HEK293T (cell line): ENCODE measurements around the gene DENND11.
"Not testable (repeated sequence)": the region's sequence is repeated elsewhere in the genome, so short reads cannot be mapped to it uniquely, and the experiment has no call there.

Experiments
- CTCF ChIA-PET: fragments of 350-600 bp; formaldehyde crosslinking; extraction: SDS; loops from one replicate; lab custom pipeline; 2021; ENCODE audit warnings: antibody characterized with exemption, inconsistent platforms; lab: Yijun Ruan, JAX
- POLR2A ChIA-PET: fragments of 350-600 bp; formaldehyde crosslinking; extraction: SDS; loops from one replicate; lab custom pipeline; 2020; ENCODE audit warnings: antibody characterized with exemption, inconsistent platforms; lab: Yijun Ruan, JAX
- DNase-seq: peaks from one replicate; pipeline ENCODE4 v3.0.0; 2012; ENCODE audit warnings: mixed read lengths; ENCODE audit errors: extremely low spot score
- ARNT ChIP-seq: fragments of 450-650 bp; IDR thresholded peaks from 2 replicates; pipeline ENCODE4 v1.6.1; 2017; ENCODE audit warnings: mild to moderate bottlenecking
- BHLHE40 ChIP-seq: fragments of 450-650 bp; IDR thresholded peaks from 2 replicates; pipeline ENCODE4 v1.6.1; 2016; ENCODE audit warnings: mild to moderate bottlenecking, moderate library complexity, borderline replicate concordance
- CTBP1 ChIP-seq: fragments of 450-650 bp; IDR thresholded peaks from 2 replicates; pipeline ENCODE4 v1.6.1; 2016; ENCODE audit warnings: borderline replicate concordance
- ELF4 ChIP-seq: fragments of 450-650 bp; IDR thresholded peaks from 2 replicates; pipeline ENCODE4 v1.6.1; 2017; ENCODE audit warnings: antibody characterized with exemption
- FOXA1 ChIP-seq: fragments of 450-650 bp; IDR thresholded peaks from 2 replicates; pipeline ENCODE4 v1.6.1; 2016; ENCODE audit warnings: mild to moderate bottlenecking
- FOXK2 ChIP-seq: fragments of 450-650 bp; IDR thresholded peaks from 2 replicates; pipeline ENCODE4 v1.6.1; 2016; ENCODE audit warnings: mild to moderate bottlenecking
- FOXM1 ChIP-seq: fragments of 450-650 bp; IDR thresholded peaks from 2 replicates; pipeline ENCODE4 v1.6.1; 2017; ENCODE audit warnings: mild to moderate bottlenecking, borderline replicate concordance
- HDGF ChIP-seq: fragments of 450-650 bp; IDR thresholded peaks from 2 replicates; pipeline ENCODE4 v1.6.1; 2017; ENCODE audit warnings: antibody characterized with exemption, borderline replicate concordance
- L3MBTL2 ChIP-seq: fragments of 450-650 bp; conservative IDR thresholded peaks from 2 replicates; pipeline ENCODE4 v1.6.1; 2016; ENCODE audit warnings: mild to moderate bottlenecking
- LEF1 ChIP-seq: fragments of 450-650 bp; IDR thresholded peaks from 2 replicates; pipeline ENCODE4 v1.6.1; 2017; ENCODE audit warnings: mild to moderate bottlenecking, borderline replicate concordance
- NFRKB ChIP-seq: fragments of 450-650 bp; IDR thresholded peaks from 2 replicates; pipeline ENCODE4 v1.6.1; 2016; ENCODE audit warnings: mild to moderate bottlenecking, moderate library complexity
- SP1 ChIP-seq: fragments of 450-650 bp; IDR thresholded peaks from 2 replicates; pipeline ENCODE4 v1.6.1; 2017
- SUZ12 ChIP-seq: fragments of 450-650 bp; IDR thresholded peaks from 2 replicates; pipeline ENCODE4 v1.6.1; 2016; ENCODE audit warnings: mild to moderate bottlenecking
- TARDBP ChIP-seq: fragments of 450-650 bp; IDR thresholded peaks from 2 replicates; pipeline ENCODE4 v1.6.1; 2016
- ZNF384 ChIP-seq: fragments of 450-650 bp; IDR thresholded peaks from 2 replicates; pipeline ENCODE4 v1.6.1; 2016
- TF ChIP-seq, protein P1 (sequence below): fragments of 450-650 bp; IDR thresholded peaks from 2 replicates; pipeline ENCODE4 v1.6.1; 2016

The DENND11 gene

DNA sequence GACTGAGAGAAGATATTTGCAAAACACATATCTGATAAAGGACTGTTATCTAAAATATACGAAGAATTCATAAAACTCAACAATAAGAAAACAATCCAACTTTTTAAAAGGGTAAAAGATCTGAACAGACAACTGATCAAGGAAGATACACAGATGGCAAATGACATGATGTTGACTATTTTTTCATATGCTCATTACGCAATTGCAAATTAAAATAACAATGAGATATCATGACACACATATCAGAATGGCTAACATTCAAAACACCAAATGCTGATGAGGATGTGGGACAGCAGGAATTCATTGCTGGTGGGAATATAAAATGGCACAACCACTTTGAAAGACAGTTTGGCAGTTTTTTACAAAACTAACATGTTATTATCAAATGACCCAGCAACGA lies 8.9 kb downstream of the DENND11 start:
- TF ChIP-seq NFRKB (no peak), HDGF (no peak)
- TF ChIP-seq, protein P1, sequence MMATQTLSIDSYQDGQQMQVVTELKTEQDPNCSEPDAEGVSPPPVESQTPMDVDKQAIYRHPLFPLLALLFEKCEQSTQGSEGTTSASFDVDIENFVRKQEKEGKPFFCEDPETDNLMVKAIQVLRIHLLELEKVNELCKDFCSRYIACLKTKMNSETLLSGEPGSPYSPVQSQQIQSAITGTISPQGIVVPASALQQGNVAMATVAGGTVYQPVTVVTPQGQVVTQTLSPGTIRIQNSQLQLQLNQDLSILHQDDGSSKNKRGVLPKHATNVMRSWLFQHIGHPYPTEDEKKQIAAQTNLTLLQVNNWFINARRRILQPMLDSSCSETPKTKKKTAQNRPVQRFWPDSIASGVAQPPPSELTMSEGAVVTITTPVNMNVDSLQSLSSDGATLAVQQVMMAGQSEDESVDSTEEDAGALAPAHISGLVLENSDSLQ = no peak
- CTCF ChIA-PET = no interaction called here
- POLR2A ChIA-PET = interaction anchor here (2.0 kb wide), 1 partner anchor 10 kb away, joined by 5 read pairs; the partner anchor contains the start of gene DENND11
- no peak for DNase-seq

DNA sequence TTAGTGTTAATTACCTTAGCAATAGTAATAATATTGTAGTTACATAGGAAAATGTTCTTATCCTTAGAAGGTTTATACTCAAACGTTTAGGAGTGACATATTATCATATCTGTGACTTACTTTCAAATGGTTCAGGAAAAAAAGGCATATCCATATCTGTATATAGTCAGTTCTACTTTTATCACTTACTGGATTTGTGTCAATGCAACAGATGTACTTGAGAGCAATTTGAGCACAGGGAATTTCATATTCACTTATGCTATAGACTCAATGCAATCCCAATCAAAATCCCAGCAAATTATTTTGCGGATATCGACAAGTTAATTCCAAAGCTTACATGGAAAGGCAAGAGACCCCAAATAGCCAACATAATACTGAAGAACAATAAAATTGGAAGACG lies 10.0 kb downstream of the DENND11 start:
- TF ChIP-seq FOXK2 (no peak), SUZ12 (no peak), ZNF384 (no peak), TARDBP (no peak), FOXM1 (no peak), ELF4 (no peak), HDGF (no peak), SP1 (no peak), NFRKB (no peak), BHLHE40 (no peak), CTBP1 (no peak), L3MBTL2 (no peak), FOXA1 (no peak)
- TF ChIP-seq, protein P1 = no peak
- POLR2A ChIA-PET = no interaction called here
- CTCF ChIA-PET = no interaction called here
- DNase-seq = no peak

DNA sequence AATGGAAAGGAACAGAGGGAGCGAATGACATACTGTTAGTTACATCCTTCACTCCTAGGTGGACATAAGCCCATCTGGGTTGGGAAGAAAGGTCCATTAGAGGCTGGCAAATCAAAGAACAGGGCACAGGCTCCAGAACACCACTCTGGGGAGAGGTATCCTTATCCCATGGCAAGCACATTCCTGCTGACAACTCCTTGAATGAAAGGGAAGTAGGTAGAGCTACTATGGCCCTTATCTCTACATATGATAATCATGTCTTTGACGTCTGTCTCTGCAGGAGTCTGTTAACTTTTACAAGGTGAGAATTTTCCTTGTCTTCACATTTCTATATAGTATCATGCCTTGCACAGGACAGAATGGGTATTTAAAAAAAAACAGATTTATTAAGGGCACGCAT lies 10.4 kb downstream of the DENND11 start:
- DNase-seq = no peak
- ChIA-PET POLR2A (no interaction called here), CTCF (no interaction called here)
- TF ChIP-seq NFRKB (no peak), L3MBTL2 (no peak), FOXK2 (no peak), TARDBP (no peak), CTBP1 (no peak)
- TF ChIP-seq, protein P1 = no peak

DNA sequence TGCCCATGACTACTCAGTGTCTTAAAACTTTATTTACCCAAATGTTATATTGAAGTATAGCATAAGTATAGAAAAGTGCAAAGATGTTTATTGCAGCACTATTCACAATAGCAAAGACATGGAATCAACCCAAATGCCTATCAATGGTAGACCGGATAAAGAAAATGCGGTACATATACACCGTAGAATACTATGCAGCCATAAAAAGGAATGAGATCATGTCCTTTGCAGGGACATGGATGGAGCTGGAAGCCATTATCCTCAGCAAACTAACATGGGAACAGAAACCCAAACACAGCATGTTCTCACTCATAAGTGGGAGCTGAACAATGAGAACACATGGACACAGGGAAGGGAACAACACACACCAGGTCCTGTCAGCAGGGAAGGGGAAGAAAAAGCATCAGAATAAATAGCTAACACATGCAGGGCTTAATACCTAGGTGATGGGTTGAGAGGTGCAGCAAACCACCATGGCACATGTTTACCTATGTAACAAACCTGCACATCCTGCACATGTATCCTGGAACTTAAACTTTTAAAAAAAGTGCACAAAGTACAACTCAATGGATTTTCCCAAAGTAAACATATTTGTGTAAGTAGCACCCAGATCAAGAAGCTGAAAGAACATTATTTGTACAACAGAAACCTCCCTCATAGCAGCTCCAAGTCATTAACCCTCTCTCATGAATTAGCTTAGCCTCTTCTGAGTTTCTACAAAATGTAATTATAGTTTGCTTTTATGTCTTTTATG lies 12.7 kb downstream of the DENND11 start:
- POLR2A ChIA-PET = interaction anchor here (1.2 to 1.9 kb wide), 4 partner anchors 9 to 49 kb away, joined by 3 to 11 read pairs (median 4); partner anchors contain the start of genes DENND11 and SSBP1
- DNase-seq, CTCF ChIA-PET: not testable (repeated sequence)

DNA sequence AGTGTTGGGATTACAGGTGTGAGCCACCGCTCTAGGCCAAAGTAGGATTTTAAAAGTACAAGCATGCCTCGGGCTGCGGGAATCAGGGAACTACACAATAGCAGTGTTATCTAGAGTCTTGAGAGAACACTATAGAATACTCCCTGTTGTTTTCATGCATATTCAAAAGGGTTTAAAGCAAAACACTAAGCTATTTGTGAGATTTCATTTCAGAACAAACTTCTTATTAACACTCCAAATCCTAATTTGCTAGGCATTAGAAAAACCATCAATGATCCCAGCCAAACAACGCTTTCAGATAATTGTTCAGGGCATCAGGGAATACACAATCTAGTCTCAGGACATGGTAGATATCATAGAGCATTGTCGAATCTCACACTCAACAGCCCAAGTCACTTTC lies 13.9 kb downstream of the DENND11 start:
- CTCF ChIA-PET = no interaction called here
- POLR2A ChIA-PET = interaction anchor here (1.3 kb wide), 2 partner anchors 11 to 50 kb away, joined by 4 to 5 read pairs; partner anchors contain the start of gene SSBP1
- no peak for DNase-seq
- TF ChIP-seq L3MBTL2 (no peak), SP1 (no peak), BHLHE40 (no peak), SUZ12 (no peak), TARDBP (no peak), FOXK2 (no peak), ELF4 (no peak), FOXA1 (no peak), LEF1 (no peak), FOXM1 (no peak), NFRKB (no peak), CTBP1 (no peak), HDGF (no peak), ARNT (no peak)
- TF ChIP-seq, protein P1 = no peak

DNA sequence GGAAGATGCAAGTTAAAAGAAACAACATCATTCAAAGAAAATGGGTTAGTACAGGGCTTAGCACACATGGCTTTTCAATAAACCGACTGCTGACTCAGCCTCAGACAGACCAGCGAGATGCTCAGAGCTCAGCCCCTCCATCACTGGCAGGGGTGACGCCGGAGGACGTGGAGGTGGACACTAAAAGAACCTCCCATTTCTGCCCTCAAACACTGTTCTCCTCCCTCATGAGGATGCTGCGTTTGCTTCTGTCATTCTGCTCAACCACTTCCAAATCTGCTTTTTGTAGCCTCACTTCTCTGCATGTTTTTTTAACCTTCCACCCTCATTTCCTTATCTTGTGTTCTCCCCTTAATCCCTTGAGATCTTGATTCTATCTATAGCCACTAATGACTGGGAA lies 15.3 kb downstream of the DENND11 start:
- ChIA-PET CTCF (interaction anchor here (1.0 kb wide), 1 partner anchor 52 kb away, joined by 4 read pairs; the partner anchor contains the start of gene SSBP1), POLR2A (interaction anchor here (1.3 to 1.9 kb wide), 3 partner anchors 12 to 51 kb away, joined by 5 to 7 read pairs (median 6); partner anchors contain the start of genes DENND11 and SSBP1)
- DNase-seq = no peak
- TF ChIP-seq, protein P1 = no peak
- TF ChIP-seq NFRKB = no peak
- no peak for TF ChIP-seq LEF1
